C4-2B (cell line): ENCODE results near the gene C16orf87.
"Not testable (repeated sequence)": the region's sequence is repeated elsewhere in the genome, so short reads cannot be mapped to it uniquely, and the experiment has no call there.

Source experiments
- H3K27ac ChIP-seq: fragments of 450-650 bp; 2 replicates; pipeline ENCODE4 v1.5.1; 2017
- ZFX ChIP-seq: fragments of 450-650 bp; IDR thresholded peaks from 2 replicates; pipeline ENCODE4 v1.6.1; 2017
- TF ChIP-seq, protein P1 (sequence below): fragments of 450-650 bp; conservative IDR thresholded peaks from 2 replicates; pipeline ENCODE4 v1.5.1; 2017; ENCODE audit warnings: mild to moderate bottlenecking

The C16orf87 gene

DNA sequence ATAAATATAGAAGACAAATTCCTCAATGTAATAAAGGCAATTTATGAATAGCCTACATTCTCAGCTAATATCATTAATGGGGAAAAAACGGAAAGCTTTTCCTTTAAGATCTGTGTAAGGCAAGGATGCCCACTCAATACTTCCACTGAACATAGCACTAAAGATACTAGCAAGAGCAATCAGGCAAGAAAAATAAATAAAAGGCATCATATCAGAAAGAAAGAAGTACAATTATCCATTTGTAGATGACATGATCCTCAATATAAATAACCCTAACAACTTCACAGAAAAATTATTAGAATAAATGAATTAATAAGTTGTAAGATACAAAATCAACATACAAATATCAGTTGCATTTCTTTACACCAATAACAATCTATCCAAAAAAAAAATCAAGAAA lies 37.1 kb downstream of the C16orf87 start:
- TF ChIP-seq ZFX = no peak
- TF ChIP-seq, protein P1, sequence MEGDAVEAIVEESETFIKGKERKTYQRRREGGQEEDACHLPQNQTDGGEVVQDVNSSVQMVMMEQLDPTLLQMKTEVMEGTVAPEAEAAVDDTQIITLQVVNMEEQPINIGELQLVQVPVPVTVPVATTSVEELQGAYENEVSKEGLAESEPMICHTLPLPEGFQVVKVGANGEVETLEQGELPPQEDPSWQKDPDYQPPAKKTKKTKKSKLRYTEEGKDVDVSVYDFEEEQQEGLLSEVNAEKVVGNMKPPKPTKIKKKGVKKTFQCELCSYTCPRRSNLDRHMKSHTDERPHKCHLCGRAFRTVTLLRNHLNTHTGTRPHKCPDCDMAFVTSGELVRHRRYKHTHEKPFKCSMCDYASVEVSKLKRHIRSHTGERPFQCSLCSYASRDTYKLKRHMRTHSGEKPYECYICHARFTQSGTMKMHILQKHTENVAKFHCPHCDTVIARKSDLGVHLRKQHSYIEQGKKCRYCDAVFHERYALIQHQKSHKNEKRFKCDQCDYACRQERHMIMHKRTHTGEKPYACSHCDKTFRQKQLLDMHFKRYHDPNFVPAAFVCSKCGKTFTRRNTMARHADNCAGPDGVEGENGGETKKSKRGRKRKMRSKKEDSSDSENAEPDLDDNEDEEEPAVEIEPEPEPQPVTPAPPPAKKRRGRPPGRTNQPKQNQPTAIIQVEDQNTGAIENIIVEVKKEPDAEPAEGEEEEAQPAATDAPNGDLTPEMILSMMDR = no peak
- H3K27ac ChIP-seq = no peak overlapping the region

DNA sequence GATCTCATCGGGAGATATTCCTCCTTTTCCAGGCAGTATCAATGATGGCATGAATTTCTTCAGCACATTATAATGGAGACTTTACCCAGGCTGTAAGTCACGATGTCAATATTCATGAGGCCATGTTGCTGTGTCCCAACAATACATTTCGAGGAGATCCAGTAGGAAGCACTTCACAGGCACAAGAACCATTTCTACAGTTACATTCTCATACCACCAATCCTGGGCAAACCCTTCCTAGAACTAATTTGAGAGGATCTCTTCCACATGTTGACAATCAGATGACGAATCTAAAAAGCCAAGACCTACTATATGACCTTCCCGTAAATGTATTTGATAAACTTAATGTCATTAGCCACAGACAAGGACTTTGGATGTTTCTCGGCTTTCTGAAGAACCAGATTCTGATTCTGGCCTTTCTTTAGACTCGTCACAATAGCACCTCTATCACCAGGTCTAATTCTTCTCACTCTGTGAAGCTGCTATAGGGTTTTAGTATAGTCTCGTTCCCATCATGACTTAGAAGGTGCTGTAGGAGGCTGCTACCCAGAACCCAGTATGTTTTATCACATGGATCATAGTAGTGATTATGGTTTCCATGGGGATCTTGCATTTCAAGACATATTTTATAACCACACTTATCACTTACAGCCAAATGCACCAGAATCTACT lies 40.2 kb downstream of the C16orf87 start:
- TF ChIP-seq, protein P1 = no peak
- TF ChIP-seq ZFX = no peak
- no peak overlapping the region for H3K27ac ChIP-seq

DNA sequence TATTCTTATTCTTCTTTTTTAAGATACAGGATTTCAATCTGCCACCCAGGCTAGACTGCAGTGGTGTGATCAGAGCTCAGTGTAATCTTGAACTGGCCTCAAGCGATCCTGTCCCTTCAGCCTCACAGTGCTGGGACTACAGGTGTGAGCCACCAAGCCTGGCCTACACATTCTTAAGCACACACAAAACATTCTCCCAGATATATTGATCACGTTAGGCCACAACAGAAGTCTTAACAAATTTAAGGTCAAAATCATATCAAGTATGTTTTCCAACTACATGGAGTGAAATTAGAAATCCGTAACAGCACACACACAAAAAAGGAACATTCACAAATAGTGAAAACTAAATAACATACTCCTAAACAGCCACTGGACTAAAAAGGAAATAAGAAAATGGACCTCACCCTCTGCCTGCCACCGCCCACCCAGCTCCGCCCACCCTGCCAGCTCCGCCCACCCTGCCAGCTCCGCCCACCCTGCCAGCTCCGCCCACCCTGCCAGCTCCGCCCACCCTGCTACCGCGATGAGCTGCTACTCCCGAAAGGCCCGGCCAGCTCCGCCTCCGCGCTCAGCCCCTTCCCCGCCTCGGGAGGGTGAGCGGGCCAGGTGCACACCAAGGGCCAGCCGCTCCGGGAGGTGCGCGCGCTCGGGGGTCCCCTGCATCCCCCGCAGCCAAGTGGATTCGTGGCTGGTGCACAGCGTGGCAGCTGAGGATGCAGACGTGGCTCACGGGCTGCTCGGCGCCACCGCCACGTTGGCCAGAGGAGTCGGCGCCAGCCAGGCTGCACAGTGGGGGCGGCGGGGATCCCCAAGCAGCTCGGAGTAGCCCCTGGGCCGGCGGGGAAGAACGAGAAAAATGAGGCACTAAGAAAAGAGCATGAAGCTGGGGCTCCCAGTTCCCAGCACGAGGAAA lies 41.2 kb downstream of the C16orf87 start:
- H3K27ac ChIP-seq = no peak overlapping the region
- TF ChIP-seq, protein P1 = no peak
- no peak for TF ChIP-seq ZFX

DNA sequence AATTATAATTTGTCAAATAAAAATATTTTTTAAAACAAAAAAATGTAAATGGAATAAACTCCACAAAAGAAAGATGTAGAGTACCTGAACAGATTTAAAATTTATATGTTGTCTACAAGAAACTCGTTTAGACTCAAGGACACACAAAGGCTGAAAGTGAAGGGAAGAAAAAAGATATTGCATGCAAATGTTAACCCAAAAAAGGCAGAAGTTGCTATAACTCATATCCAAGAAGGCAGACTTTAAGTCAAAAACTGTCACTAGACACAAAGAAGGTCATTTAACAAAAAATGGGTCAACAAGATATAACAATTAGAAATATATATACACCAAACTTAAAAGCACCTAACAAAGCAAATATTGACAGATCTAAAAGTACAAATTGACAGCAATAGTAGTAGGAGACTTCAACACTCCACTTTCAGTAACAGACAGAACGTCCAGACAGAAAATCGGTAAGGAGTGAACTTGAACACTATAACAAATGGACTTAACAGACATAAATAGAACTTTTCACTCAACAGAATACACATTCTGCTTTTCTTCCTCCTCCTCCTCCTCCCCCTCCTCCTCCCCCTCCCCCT lies 42.0 kb downstream of the C16orf87 start:
- no peak overlapping the region for H3K27ac ChIP-seq
- TF ChIP-seq ZFX = no peak
- TF ChIP-seq, protein P1 = no peak

DNA sequence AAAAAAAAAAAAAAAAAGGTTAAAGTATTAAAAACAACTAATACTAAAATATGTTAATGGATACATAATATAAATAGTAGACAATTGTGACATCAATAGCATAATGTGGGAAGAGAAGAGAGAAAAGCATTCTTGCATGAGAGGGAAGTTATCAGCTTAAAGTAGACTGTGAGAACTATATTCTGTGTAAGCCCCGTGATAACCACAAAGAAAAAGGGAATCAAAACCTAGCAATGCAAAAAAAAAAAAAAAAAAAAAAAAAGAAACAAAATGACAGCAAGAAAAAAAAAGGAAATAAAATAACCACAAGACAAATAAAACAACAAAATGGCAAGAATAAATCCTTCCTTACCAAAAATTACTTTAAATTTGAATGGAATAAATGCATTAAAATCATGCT lies 43.1 kb downstream of the C16orf87 start:
- H3K27ac ChIP-seq = no peak overlapping the region
- no peak for TF ChIP-seq ZFX
- TF ChIP-seq, protein P1 = no peak

DNA sequence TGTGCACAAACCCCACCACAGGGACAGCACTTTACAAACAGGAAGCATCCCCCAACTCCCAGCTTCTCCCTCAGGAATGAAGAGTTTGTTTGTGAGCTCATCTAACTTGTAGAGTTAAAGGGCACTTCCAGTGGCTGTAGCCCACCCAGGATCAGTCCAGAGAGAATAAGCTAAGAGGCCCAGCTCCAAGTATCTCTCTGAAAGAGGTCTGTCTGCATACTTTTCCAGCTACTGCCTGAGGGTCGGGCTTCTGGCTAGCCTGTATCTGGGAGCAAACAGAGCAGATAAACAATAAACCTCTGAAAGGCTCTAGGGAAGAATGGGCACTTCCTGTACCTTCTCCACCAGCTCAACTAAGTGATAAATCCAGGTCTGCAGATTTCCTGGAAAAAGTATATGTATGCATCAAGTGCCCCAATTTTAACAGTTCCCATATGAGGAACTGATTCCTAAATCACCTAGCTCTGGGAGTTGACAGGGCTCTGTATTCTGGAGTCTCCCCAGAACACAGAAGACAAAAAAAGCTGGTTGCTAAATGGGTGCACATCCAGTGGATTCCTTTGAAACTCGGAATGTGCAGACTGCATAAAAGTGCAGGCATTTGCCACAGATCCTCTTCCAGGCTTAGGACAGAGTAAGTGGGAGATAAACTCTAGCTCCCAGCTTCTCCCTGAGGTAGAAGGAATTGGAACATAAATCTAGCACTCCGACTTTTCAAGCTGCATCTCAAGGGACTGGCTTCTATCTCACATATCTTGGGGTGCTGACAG lies 45.7 kb downstream of the C16orf87 start:
- no peak overlapping the region for H3K27ac ChIP-seq
- TF ChIP-seq, protein P1 = no peak
- no peak for TF ChIP-seq ZFX

DNA sequence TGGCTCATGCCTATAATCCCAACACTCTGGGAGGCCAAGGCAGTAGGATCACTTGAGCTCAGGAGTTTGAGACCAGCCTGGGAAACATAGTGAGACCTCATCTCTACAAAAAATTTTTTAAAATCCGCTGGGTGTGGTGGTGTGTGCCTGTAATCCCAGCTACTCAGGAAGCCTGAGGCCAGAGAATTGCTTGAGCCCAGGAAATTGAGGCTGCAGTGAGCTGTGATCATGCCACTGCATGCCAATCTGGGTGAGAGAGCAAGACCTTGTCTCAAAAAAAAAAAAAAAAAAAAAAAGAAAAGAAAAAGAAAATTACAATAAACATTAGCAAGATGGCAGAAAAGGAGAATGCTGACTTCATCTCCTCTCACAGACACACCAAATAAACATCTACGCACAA lies 46.4 kb downstream of the C16orf87 start:
- H3K27ac ChIP-seq = not testable (repeated sequence)
